ENCODE results near the gene ECE1. TPM values are rescaled to one million over a fixed set of nuclear protein-coding genes. Genes with fewer than 3 reads are reported as not detected.

ECE1 gene
- total and polyA plus RNA-seq, 9 of the 15 experiments (the other 6 are each of a cell fraction or from before 2014, with no cell fraction given): 0.56 to 34.8 (median 11.0) TPM

GRCh38 chr1:21291184-21291583, 921 bp upstream of the ECE1 start:
- in situ Hi-C loops (cut with MboI): no loop called here
- peaks cover 6 to 8% of the 10 kb centered on the region in 2 experiments; a peak in 3 of 5 replicates for H3K4me1 ChIP-seq (replicated peaks in 1 of 2; ENCODE audit: control insufficient read depth in 2 of 2, insufficient read depth in 2 of 2, low read length in 2 of 2)

More at GRCh38 chr1:21291184-21291583, 921 bp upstream of the ECE1 start:
- BruUV-seq (replicated peaks): no TSS peak
- no peaks in the 10 kb centered on the region for H3K9me3 ChIP-seq (replicated peaks; ENCODE audit: control insufficient read depth, insufficient read depth, low read depth, low read length)
- H3K4me3 ChIP-seq: no peak overlapping the region
- H2AFZ ChIP-seq (ENCODE audit: low read depth, low read length): no peak overlapping the region
- DNase-seq (ENCODE audit: extremely low read depth in 1 of 4, low spot score in 3 of 4) (no peak), FAIRE-seq (no peak), ATAC-seq (no peak)
- no peak overlapping the region for H3K9ac ChIP-seq (ENCODE audit: insufficient read depth in 1 of 2, low read depth in 2 of 2, low read length in 2 of 2)
- intact Hi-C loops (cut with micrococcal nuclease): no loop called here
- no peaks in the 10 kb centered on the region for H3K9me1 ChIP-seq (ENCODE audit: control insufficient read depth, insufficient read depth, low read length)
- no peaks in the 10 kb centered on the region for H3K79me2 ChIP-seq (ENCODE audit: control insufficient read depth, insufficient read depth, low read length)
- H3K27ac ChIP-seq (ENCODE audit: extremely low read depth, low read depth, low read length): no peak overlapping the region
- H4K20me1 ChIP-seq (replicated peaks; ENCODE audit: control insufficient read depth, insufficient read depth, low read length): peaks cover 51% of the 10 kb centered on the region
- ChIA-PET POLR2A (interaction anchor here (0.6 to 1.9 kb wide), 2 partner anchors 21 to 29 kb away, joined by 3 to 4 read pairs; no protein-coding TSS in a partner anchor), CTCF (ENCODE audit: low intra/inter-chr PET ratio) (no interaction called here)
- WGBS (ENCODE audit: insufficient coverage, low coverage, missing lambda C conversion rate): 50% methylated on average over 8 of the region's 8 CpGs
- H3K4me2 ChIP-seq (ENCODE audit: insufficient read depth, low read length): no peak overlapping the region
- no peaks in the 10 kb centered on the region for H3K36me3 ChIP-seq (ENCODE audit: control insufficient read depth, insufficient read depth, low read length)
- H3K27me3 ChIP-seq (ENCODE audit: control insufficient read depth in 2 of 2, insufficient read depth in 2 of 2, low read length in 2 of 2): no peaks in the 10 kb centered on the region; a peak in 1 of 5 replicates
- TF ChIP-seq FOXK2 (conservative IDR thresholded peaks at IDR 0.05 in 1 of 2, IDR thresholded peaks at IDR 0.05 in 1 of 2; ENCODE audit: low read depth in 2 of 2): no peak
- TF ChIP-seq SNIP1 (IDR thresholded peaks at IDR 0.05; ENCODE audit: low read depth): no peak
- no peak for TF ChIP-seq MLX (CRISPR knock-in tag; conservative IDR thresholded peaks at IDR 0.05)
- TF ChIP-seq ZNF655 (CRISPR knock-in tag; IDR thresholded peaks at IDR 0.05): no peak
- no peak for TF ChIP-seq HIVEP1 (CRISPR knock-in tag; IDR thresholded peaks at IDR 0.05)
- no peak for TF ChIP-seq POLR2H (tag; IDR thresholded peaks at IDR 0.05; ENCODE audit: low read depth)
- no peak for TF ChIP-seq TEAD4 (IDR thresholded peaks at IDR 0.05; ENCODE audit: low read length)
- TF ChIP-seq TEAD4 (CRISPR knock-in tag; IDR thresholded peaks at IDR 0.05; ENCODE audit: borderline replicate concordance): no peak
- TF ChIP-seq ZNF398 (CRISPR knock-in tag; IDR thresholded peaks at IDR 0.05): no peak
- no peak for TF ChIP-seq GTF2A2 (tag; IDR thresholded peaks at IDR 0.05)
- TF ChIP-seq E4F1 (CRISPR knock-in tag; IDR thresholded peaks at IDR 0.05; ENCODE audit: borderline replicate concordance): no peak
- TF ChIP-seq SNAPC5 (CRISPR knock-in tag; IDR thresholded peaks at IDR 0.05): no peak
